ENCODE results near the gene ZMIZ1.
A peak's percentile ranks its signal among the peaks of the same experiment; 100 is the strongest.

Gene ZMIZ1

DNA sequence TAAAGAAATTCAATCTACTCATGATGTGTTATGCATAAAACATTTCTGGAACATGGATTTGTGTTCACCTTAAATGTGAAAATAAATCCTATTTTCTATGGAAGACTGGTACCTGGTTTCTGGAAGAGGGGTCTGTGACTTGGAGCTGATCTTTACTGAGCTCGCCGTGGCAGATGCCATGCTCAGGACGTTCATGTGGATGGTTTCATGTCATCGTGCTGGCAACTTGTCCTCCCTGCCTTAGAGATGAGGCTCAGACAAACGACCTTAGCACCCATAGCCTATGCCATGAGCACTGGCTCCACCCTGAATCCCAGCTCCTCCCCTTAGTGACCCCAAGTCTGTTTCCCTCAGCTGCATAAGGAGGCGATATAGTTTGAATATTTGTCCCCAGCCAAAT lies 285.8 kb downstream of the ZMIZ1 start:
- H3K4me1 ChIP-seq (ENCODE audit: control insufficient read depth, insufficient read depth, low read length): no peaks in the 10 kb centered on the region
- peaks cover 7 to 69% of the 10 kb centered on the region in 2 experiments for H3K36me3 ChIP-seq (ENCODE audit: control insufficient read depth in 2 of 2, insufficient read depth in 1 of 2, low read length in 2 of 2)
- no peak overlapping the region for H3K27ac ChIP-seq (ENCODE audit: extremely low read depth, low read depth, low read length)
- POLR2A ChIA-PET: interaction anchor here (1.6 kb wide), 1 partner anchor 9 kb away, joined by 6 read pairs; no protein-coding TSS in a partner anchor
- H3K4me3 ChIP-seq (ENCODE audit: low read depth, low read length): no peak overlapping the region
- TF ChIP-seq, protein P1, sequence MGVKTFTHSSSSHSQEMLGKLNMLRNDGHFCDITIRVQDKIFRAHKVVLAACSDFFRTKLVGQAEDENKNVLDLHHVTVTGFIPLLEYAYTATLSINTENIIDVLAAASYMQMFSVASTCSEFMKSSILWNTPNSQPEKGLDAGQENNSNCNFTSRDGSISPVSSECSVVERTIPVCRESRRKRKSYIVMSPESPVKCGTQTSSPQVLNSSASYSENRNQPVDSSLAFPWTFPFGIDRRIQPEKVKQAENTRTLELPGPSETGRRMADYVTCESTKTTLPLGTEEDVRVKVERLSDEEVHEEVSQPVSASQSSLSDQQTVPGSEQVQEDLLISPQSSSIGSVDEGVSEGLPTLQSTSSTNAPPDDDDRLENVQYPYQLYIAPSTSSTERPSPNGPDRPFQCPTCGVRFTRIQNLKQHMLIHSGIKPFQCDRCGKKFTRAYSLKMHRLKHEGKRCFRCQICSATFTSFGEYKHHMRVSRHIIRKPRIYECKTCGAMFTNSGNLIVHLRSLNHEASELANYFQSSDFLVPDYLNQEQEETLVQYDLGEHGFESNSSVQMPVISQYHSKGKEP (tag by site-specific recombination; IDR thresholded peaks at IDR 0.05): no peak
- TF ChIP-seq OSR2 (tag by site-specific recombination; IDR thresholded peaks at IDR 0.05) (no peak), ZNF132 (tag by site-specific recombination; IDR thresholded peaks at IDR 0.05; ENCODE audit: borderline replicate concordance) (no peak), ZNF548 (tag by site-specific recombination; IDR thresholded peaks at IDR 0.05) (no peak), ZBTB1 (tag by site-specific recombination; IDR thresholded peaks at IDR 0.05) (no peak), ZNF670 (tag by site-specific recombination; IDR thresholded peaks at IDR 0.05; ENCODE audit: low read depth) (no peak), ZXDB (tag by site-specific recombination; IDR thresholded peaks at IDR 0.05) (no peak), KLF8 (tag by site-specific recombination; IDR thresholded peaks at IDR 0.05) (no peak), KLF7 (tag by site-specific recombination; IDR thresholded peaks at IDR 0.05; ENCODE audit: borderline replicate concordance) (no peak), ZNF140 (tag by site-specific recombination; IDR thresholded peaks at IDR 0.05) (no peak), ZNF37A (tag by site-specific recombination; IDR thresholded peaks at IDR 0.05) (no peak), SP2 (tag by site-specific recombination; IDR thresholded peaks at IDR 0.05) (no peak), KLF9 (tag by site-specific recombination; IDR thresholded peaks at IDR 0.05; ENCODE audit: low read depth) (no peak)
- no peaks in the 10 kb centered on the region for H3K9me3 ChIP-seq (ENCODE audit: control insufficient read depth, insufficient read depth, low read depth, low read length)
- CTCF ChIA-PET: no interaction called here

DNA sequence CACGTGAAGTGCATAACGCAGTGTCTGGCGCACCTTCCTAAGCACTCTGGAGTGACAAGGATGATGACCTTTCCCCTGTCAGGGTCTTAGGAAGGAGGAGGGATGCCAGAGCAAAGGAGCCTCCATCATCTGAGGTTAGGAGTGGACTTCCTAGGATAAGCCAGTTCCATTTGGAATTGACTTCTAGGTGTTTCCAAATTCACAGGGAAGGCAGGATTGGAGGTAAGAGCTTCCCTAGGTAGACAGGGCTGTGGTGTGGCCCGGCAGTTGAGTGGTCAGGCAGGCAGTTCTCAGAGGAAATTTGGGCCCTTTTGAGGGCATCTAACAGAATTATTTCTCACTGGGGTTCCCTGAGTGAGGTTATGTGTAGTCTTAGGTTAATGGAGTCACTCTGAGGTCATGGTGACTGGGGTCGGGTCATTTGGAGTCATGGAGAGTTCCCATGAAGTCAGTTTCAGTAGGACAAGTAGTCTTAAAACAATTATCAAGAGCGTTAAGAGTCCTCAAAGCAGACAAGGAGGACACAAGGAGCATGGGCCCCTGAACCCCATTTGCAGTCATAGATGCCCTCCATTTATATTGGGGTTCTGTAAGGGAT lies 286.8 kb downstream of the ZMIZ1 start:
- Histone ChIP-seq H3K4me3 (ENCODE audit: low read depth, low read length) (no peak overlapping the region), H3K27ac (ENCODE audit: extremely low read depth, low read depth, low read length) (no peak overlapping the region), H3K36me3 (ENCODE audit: control insufficient read depth in 2 of 2, insufficient read depth in 1 of 2, low read length in 2 of 2) (peaks cover 7 to 60% of the 10 kb centered on the region in 2 experiments), H3K4me1 (ENCODE audit: control insufficient read depth, insufficient read depth, low read length) (no peaks in the 10 kb centered on the region), H3K9me3 (ENCODE audit: control insufficient read depth, insufficient read depth, low read depth, low read length) (no peaks in the 10 kb centered on the region)
- POLR2A ChIA-PET: interaction anchor here (1.5 kb wide), 1 partner anchor 8 kb away, joined by 6 read pairs; the partner anchor contains the start of gene PPIF
- CTCF ChIA-PET: no interaction called here
- TF ChIP-seq ZNF549 (tag by site-specific recombination; IDR thresholded peaks at IDR 0.05) (no peak), REPIN1 (tag by site-specific recombination; IDR thresholded peaks at IDR 0.05; ENCODE audit: low read depth) (no peak), ZNF510 (tag by site-specific recombination; IDR thresholded peaks at IDR 0.05; ENCODE audit: insufficient replicate concordance) (no peak), ZNF473 (tag by site-specific recombination; IDR thresholded peaks at IDR 0.05) (no peak), ZNF600 (tag by site-specific recombination; IDR thresholded peaks at IDR 0.05) (0 out of 2 replicates have a peak, but pooled peaks have one; percentile 15)

DNA sequence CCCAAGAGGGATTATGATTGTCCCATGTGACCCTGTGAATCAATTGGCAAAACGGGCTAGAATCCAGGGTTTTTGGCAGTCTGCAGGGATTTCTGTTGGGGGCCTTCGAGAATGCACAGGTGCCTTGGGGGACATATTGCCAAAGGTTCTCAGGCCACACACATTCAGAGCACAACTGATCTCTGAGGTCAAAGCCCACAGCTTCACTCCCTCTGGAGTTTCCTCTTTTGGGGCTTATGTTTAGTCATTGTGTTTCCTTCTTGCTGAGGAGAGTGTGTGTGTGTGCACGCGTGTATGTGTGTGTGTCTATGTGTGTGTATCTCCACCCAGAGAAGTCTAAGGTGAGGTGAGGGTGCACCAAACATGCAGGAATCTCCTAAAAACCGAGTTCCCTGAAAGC lies 287.3 kb downstream of the ZMIZ1 start:
- TF ChIP-seq, protein P2, sequence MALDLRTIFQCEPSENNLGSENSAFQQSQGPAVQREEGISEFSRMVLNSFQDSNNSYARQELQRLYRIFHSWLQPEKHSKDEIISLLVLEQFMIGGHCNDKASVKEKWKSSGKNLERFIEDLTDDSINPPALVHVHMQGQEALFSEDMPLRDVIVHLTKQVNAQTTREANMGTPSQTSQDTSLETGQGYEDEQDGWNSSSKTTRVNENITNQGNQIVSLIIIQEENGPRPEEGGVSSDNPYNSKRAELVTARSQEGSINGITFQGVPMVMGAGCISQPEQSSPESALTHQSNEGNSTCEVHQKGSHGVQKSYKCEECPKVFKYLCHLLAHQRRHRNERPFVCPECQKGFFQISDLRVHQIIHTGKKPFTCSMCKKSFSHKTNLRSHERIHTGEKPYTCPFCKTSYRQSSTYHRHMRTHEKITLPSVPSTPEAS (tag by site-specific recombination; IDR thresholded peaks at IDR 0.05): peak; percentile 30; the same call in 1 of the 2 replicates
- TF ChIP-seq ZNF621 (tag by site-specific recombination; IDR thresholded peaks at IDR 0.05): no peak
- ChIA-PET CTCF (no interaction called here), POLR2A (interaction anchor here (1.5 kb wide), 1 partner anchor 9 kb away, joined by 6 read pairs; the partner anchor contains the start of gene PPIF)
- H3K4me1 ChIP-seq (ENCODE audit: control insufficient read depth, insufficient read depth, low read length): no peaks in the 10 kb centered on the region
- no peak overlapping the region for H3K27ac ChIP-seq (ENCODE audit: extremely low read depth, low read depth, low read length)
- peaks cover 7 to 54% of the 10 kb centered on the region in 2 experiments for H3K36me3 ChIP-seq (ENCODE audit: control insufficient read depth in 2 of 2, insufficient read depth in 1 of 2, low read length in 2 of 2)
- no peaks in the 10 kb centered on the region for H3K9me3 ChIP-seq (ENCODE audit: control insufficient read depth, insufficient read depth, low read depth, low read length)
- no peak overlapping the region for H3K4me3 ChIP-seq (ENCODE audit: low read depth, low read length)

Data from HEK293 (cell line).